Activated CD4-positive, alpha-beta T cell treated with anti-CD3 and anti-CD28 coated beads, Interleukin-2, amount 50 U/mL, for 48 hours (primary cell): ENCODE measurements around the gene GPR63.

Source experiments
- DNase-seq, 2 experiments: peaks; one replicate each; pipeline ENCODE4 v3.0.0-alpha.2; 2020

The GPR63 gene, protein sequence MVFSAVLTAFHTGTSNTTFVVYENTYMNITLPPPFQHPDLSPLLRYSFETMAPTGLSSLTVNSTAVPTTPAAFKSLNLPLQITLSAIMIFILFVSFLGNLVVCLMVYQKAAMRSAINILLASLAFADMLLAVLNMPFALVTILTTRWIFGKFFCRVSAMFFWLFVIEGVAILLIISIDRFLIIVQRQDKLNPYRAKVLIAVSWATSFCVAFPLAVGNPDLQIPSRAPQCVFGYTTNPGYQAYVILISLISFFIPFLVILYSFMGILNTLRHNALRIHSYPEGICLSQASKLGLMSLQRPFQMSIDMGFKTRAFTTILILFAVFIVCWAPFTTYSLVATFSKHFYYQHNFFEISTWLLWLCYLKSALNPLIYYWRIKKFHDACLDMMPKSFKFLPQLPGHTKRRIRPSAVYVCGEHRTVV

GRCh38 chr6:96837081-96837971 is at the start of gene GPR63:
Gene GPR63, minus strand, starts transcription at chr6:96837477. Its CDS starts 37,746 bp downstream, at chr6:96799731.
- peak; percentile 73 to 79 for DNase-seq

- DNase-seq, result no peak
These were observed 49.2 kb upstream of the GPR63 start for GRCh38 chr6:96886519-96886918.

DNA sequence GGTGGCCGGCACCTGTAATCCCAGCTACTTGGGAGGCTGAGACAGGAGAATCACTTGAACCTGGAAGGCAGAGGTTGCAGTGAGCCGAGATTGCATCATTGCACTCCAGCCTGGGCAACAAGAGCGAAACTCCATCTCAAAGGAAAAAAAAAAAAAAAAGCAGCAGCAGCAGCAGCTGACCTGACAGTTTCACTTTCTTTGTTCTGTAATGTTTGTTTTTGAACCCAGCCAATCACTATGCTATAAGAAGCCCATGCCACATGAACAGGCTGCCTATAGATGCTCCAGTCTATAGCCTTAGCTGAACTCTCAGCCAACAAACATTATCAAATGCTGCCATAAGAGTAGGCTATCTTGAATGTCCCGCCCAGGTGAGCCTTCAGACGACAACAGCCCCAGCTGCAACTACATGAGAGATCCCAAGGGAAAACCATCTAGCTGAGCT is 47.9 kb upstream of the GPR63 start:
- DNase-seq, result peak in 1 of 2 experiments; percentile 3

DNA sequence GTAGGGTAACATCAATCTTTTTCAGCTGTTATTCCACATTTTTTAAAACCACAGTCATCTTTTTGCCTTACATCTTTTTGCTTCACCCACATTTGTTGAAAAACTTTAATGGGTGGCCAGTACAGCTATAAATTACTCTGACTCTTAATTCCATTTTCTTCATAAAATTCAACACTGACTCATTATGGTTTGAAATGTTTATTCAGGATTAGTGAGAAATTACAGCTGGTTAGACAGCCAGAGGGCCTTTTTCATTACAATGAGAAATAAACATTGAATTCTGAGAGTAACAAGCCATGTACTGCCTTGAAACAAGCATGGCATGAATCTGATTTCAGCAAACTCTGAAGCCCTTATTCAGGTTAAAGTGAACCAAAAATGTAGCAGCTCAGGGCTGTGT is 40.9 kb upstream of the GPR63 start:
- no peak for DNase-seq

GRCh38 chr6:96876886-96877545 is 39.7 kb upstream of the GPR63 start:
- no peak for DNase-seq

DNA sequence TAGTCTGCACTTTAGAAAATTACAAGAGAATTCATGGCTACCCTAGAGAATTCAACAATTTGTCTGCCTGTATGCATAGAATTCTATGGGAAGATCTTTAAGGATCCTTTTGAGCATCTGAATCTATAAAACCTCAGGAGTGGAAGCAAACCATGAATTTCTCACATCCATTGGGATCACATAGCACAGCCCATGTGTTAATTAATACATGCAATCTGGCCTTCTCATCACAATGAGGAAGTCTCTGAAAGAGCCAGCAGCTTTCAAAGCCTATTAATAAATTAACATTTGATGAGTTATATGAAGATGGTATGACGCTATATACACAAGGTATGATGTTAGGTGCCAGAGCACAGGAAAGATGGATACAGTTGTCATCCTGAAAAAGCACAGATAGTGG is 35.7 kb upstream of the GPR63 start:
- no peak for DNase-seq

DNA sequence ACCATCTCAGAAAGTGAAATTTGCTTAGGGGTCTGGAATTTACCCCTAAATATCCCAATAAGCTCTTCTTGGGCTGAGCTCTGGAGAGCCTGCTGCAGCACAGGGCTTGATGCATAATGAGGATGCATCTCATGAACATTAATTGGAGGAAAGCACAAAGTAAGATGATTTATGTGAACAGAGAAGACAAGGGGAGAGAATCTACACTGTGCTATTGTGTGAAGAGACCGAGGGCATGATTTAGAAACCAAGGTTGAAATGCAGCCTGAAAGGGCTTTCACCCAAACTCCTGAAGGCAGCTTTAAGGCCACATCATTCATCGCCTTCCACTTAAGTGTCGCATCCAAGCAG is 27.8 kb upstream of the GPR63 start:
- DNase-seq, result no peak

GRCh38 chr6:96864216-96865054 is 27.2 kb upstream of the GPR63 start:
- no peak for DNase-seq

GRCh38 chr6:96862560-96862959 is 25.3 kb upstream of the GPR63 start:
- no peak for DNase-seq

DNA sequence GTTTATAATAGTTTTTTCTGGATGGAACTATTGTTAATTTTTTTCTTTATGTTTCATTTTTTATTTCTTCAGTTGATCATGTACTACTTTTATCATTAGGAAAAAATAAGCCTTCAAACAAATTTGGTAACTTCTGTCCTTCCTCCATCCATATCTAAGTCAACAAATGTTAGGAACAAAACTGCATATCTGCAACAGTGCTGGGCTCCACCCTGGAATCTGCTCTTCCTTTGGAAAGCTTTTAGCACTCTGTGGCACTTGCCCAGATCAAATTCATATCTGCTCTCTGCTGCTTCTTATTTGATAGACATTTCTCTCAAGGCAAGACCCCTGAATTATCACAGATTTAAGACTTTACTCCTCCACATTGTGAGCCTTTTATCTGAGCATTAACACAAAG is 24.3 kb upstream of the GPR63 start:
- no peak for DNase-seq

DNA sequence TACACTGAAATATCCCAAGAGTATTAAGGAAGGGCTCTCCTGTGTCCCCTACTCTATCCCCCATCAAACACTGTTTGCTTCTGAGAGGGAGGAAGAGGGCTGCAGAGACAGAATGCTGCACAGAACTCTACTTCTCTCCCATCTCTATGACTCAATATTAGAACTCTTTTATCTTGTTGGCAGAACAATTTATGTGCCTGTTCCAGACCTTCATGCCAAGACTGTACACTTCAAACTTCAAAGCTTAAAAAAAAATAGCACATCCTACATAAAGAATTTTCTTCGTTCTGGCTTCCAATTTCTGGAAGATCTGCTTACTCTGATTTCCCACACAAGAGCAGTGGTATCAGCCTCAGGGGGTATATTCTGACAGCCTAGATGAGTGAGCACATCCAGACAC is 19.6 kb upstream of the GPR63 start:
- no peak for DNase-seq

GRCh38 chr6:96853083-96853482 is 15.8 kb upstream of the GPR63 start:
- no peak for DNase-seq

DNA sequence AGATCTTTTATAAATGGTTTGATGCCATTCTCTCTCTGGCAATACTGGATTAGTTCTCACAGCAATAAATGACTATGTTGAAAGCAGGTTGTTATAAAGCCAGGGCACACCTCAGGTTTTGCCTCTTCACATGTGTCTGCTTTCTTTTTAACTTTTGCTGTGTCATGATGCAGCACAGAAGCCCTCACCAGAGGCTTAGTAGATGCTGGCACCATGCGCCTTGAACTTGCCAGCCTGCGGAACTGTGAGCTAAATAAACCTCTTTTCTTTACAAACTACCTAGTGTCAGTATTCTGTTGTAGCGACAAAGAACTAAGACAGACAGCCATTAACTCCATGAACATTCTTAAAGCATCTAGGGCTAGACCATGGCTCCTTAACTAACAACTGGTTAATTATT is 15.3 kb upstream of the GPR63 start:
- DNase-seq, result no peak

- no peak for DNase-seq
These were observed 14.6 kb upstream of the GPR63 start for GRCh38 chr6:96851858-96852257.

DNA sequence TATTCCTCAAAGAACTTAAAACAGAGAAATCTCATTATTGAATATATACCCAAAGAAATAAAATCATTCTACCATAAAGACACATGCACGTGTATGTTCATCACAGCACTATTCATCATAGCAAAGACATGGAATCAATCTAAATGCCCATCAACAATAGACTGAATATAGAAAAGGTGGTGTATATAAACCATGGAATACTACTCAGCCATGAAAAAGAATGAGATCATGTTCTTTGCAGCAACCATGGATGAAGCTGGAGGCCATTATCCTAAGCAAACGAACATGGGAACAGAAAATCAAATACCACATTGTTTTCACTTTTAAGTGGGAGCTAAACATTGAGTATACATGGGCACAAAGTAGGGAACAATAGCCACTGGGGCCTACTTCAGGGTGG is 12.3 kb upstream of the GPR63 start:
- DNase-seq, result no peak

GRCh38 chr6:96844530-96844929 is 7.3 kb upstream of the GPR63 start:
- no peak for DNase-seq

DNA sequence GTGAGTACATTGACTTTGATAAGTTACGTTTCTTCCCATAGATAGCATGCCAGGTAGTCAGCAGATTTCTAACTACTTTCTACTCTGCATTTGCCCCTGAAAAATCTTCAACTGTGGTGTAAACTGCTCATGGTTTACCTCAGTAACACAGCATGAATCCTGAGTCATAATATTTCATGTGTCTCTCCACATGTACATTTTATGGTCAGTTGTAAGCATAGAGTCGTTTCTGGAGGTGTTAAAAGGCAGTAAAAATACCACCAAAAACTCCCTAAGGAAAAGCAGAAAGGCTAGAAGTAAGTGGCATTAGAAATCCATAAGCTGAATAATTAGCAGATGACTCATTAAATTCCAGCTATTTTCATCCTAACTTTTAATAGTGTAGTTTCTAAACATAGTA is 4.1 kb upstream of the GPR63 start:
- no peak for DNase-seq

DNA sequence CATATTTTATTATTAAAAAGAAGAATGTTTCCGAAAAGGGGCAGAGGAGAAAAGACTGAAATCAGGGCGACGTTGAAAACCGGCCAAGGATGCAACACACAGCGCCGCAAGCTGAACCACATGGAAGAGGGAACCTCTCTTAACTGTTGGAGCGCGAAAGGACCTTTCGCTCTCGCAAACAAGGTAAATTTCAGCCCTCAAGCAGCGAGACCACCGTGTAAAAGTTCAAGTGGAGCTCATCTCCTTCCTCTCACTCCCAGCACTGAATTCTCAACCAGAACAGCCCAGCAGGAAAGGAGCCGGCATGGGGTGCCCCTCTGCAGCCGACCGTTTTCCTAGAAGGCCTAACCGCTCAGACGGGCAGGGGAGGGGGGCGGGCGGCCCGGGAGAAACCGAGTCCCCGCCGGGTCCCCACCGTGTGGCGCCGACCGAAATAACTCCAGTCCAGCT is 621 bp downstream of the GPR63 start:
- DNase-seq, result peak in 1 of 2 experiments; percentile 8

DNA sequence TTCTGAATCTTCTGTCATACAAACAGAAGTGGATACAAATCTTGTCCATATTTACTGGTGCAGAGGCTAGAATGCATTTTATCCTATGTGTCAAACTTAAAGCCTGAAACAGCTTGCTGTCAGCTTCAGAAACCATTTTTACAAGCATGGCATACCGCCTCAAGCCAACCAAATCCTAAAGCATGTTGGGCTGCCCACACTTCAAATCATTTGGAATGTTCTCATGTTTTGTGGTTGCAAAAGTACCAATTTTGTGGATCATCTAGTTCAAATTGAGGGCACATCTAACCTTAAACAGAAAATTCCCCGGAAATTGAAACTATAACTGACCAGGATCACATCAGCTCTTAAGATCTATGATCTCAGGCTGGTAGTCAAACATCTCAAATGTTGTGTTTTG is 3.2 kb downstream of the GPR63 start:
- DNase-seq, result no peak

- DNase-seq, result no peak
These were observed 4.5 kb downstream of the GPR63 start for GRCh38 chr6:96832780-96833179.

- DNase-seq, result no peak
These were observed 10.4 kb downstream of the GPR63 start for GRCh38 chr6:96826865-96827264.

GRCh38 chr6:96823743-96824142 is 13.5 kb downstream of the GPR63 start:
- no peak for DNase-seq
